ENCODE data around the gene GJB3. TPM values are rescaled to one million over a fixed set of nuclear protein-coding genes. Genes with fewer than 3 reads are reported as not detected.

The GJB3 gene
- total RNA-seq, 3 donors from 2014 or later (not counting 1 experiment from before 2014, with no cell fraction given), result not detected

DNA sequence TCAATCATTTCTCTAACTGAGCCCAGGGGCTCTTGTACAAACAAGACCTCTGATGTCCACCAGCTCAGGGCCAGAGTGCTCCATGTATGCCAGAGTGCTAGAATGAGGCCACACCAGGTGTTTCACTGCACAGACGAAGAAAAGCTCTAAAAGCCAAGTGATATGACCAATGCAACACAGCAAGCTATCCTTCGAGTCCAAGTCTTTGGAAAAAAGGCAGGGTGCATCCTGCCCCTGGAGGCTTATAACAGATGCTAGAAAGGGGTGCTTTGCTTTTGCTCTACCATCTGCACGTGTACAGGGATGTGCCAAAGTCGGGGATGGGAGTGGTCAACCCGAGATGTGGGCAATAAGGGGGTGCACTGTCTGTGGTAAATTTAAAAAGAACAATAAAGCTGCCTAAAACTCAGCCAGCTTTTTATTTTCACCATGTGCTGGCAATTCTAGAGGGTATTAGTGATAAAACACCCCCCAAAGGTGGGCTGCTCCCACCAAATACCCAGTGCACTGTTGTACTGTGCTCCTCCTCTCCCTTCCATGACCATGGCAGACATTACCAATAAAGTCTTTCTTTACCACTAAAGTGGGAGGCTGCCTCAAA lies 46.4 kb downstream of the GJB3 start:
- no peaks in the 10 kb centered on the region for H3K9me3 ChIP-seq (ENCODE audit: control insufficient read depth, insufficient read depth, low read length)
- Mint-ChIP-seq H3K4me1 (peaks cover 0 to 9% of the 10 kb centered on the region in 2 donors), H3K36me3 (no peaks in the 10 kb centered on the region), H3K27me3 (ENCODE audit: low read depth in 2 of 2) (no peaks in the 10 kb centered on the region), H3K27ac (no peak overlapping the region), H3K4me3 (no peak overlapping the region), H3K9me3 (peaks cover 0 to 2% of the 10 kb centered on the region in 2 donors)
- no peaks in the 10 kb centered on the region for H3K4me1 ChIP-seq (ENCODE audit: control insufficient read depth, insufficient read depth, low read length)
- ATAC-seq (no peak), DNase-seq (no peak)
- TF ChIP-seq, protein P1, sequence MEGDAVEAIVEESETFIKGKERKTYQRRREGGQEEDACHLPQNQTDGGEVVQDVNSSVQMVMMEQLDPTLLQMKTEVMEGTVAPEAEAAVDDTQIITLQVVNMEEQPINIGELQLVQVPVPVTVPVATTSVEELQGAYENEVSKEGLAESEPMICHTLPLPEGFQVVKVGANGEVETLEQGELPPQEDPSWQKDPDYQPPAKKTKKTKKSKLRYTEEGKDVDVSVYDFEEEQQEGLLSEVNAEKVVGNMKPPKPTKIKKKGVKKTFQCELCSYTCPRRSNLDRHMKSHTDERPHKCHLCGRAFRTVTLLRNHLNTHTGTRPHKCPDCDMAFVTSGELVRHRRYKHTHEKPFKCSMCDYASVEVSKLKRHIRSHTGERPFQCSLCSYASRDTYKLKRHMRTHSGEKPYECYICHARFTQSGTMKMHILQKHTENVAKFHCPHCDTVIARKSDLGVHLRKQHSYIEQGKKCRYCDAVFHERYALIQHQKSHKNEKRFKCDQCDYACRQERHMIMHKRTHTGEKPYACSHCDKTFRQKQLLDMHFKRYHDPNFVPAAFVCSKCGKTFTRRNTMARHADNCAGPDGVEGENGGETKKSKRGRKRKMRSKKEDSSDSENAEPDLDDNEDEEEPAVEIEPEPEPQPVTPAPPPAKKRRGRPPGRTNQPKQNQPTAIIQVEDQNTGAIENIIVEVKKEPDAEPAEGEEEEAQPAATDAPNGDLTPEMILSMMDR (IDR thresholded peaks at IDR 0.05), result no peak
- H3K27ac ChIP-seq (ENCODE audit: low read length), result no peak overlapping the region
- H3K4me3 ChIP-seq (ENCODE audit: low read length), result no peak overlapping the region
- no peaks in the 10 kb centered on the region for H3K36me3 ChIP-seq (ENCODE audit: control insufficient read depth, insufficient read depth, low read length)
- intact Hi-C loops (cut with micrococcal nuclease), result no loop called here
- no peaks in the 10 kb centered on the region for H3K27me3 ChIP-seq (ENCODE audit: control insufficient read depth, insufficient read depth, low read length)
- 82% methylated on average over 5 of the region's 5 CpGs for WGBS (ENCODE audit: insufficient coverage)

DNA sequence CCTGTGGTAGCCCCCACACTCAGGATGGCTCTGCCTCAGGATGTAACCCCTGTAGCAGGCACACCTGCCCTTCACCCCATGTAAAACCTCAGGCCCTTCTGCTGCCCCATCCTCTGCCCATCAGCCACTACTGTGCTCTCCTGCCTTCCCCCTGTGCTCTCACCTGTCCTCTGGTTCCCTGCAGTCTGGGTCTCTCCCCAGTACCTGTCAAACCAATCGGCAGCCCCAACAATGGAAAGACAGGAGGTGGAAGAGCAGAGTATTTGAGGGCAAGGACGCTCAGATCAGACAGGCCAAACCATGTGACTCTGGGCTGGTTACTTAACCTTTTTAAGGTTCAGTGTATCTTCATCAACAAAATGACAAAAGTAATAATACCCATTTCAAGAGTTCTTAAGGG lies 47.6 kb downstream of the GJB3 start:
- no peak overlapping the region for H3K27ac ChIP-seq (ENCODE audit: low read length)
- H3K4me1 ChIP-seq (ENCODE audit: control insufficient read depth, insufficient read depth, low read length), result no peaks in the 10 kb centered on the region
- no peaks in the 10 kb centered on the region for H3K9me3 ChIP-seq (ENCODE audit: control insufficient read depth, insufficient read depth, low read length)
- TF ChIP-seq, protein P1 (IDR thresholded peaks at IDR 0.05), result no peak
- H3K27ac Mint-ChIP-seq, result no peak overlapping the region
- H3K27me3 ChIP-seq (ENCODE audit: control insufficient read depth, insufficient read depth, low read length), result no peaks in the 10 kb centered on the region
- DNase-seq (no peak), ATAC-seq (no peak)
- no peaks in the 10 kb centered on the region for H3K36me3 Mint-ChIP-seq
- H3K9me3 Mint-ChIP-seq, result peaks cover 0 to 2% of the 10 kb centered on the region in 2 donors
- no peaks in the 10 kb centered on the region for H3K27me3 Mint-ChIP-seq (ENCODE audit: low read depth in 2 of 2)
- intact Hi-C loops (cut with micrococcal nuclease), result no loop called here
- no peak overlapping the region for H3K4me3 ChIP-seq (ENCODE audit: low read length)
- H3K36me3 ChIP-seq (ENCODE audit: control insufficient read depth, insufficient read depth, low read length), result no peaks in the 10 kb centered on the region
- H3K4me3 Mint-ChIP-seq, result no peak overlapping the region
- peaks cover 0 to 9% of the 10 kb centered on the region in 2 donors for H3K4me1 Mint-ChIP-seq
- WGBS (ENCODE audit: insufficient coverage), result 83% methylated on average over 2 of the region's 2 CpGs

DNA sequence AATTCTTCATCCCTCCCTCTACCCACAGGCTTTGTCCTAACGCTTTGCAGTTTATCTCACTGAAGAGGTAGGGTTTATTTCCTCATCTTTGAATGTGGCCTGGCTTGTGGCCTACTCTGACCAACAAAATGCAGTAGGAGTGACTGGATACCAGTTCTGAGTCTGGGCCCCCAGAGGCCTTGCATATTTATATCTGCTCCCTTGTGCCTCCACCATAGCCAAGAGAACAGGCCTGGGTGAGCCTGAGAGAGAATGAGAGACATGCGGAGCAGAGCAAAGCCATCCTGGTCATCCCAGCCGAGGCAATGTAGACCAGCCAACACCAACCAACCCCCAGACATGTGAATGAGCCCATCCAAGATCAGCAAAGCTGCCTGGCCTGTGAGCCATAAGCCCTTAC lies 48.2 kb downstream of the GJB3 start:
- Histone ChIP-seq H3K27me3 (ENCODE audit: control insufficient read depth, insufficient read depth, low read length) (no peaks in the 10 kb centered on the region), H3K27ac (ENCODE audit: low read length) (no peak overlapping the region), H3K9me3 (ENCODE audit: control insufficient read depth, insufficient read depth, low read length) (no peaks in the 10 kb centered on the region), H3K4me3 (ENCODE audit: low read length) (no peak overlapping the region), H3K36me3 (ENCODE audit: control insufficient read depth, insufficient read depth, low read length) (no peaks in the 10 kb centered on the region), H3K4me1 (ENCODE audit: control insufficient read depth, insufficient read depth, low read length) (no peaks in the 10 kb centered on the region)
- ATAC-seq (no peak), DNase-seq (no peak)
- Mint-ChIP-seq H3K27me3 (ENCODE audit: low read depth in 2 of 2) (no peaks in the 10 kb centered on the region), H3K27ac (no peak overlapping the region), H3K4me3 (no peak overlapping the region), H3K36me3 (no peaks in the 10 kb centered on the region), H3K9me3 (no peaks in the 10 kb centered on the region), H3K4me1 (peaks cover 0 to 9% of the 10 kb centered on the region in 2 donors)
- TF ChIP-seq, protein P1 (IDR thresholded peaks at IDR 0.05), result no peak
- 74% methylated on average over 3 of the region's 3 CpGs for WGBS (ENCODE audit: insufficient coverage)
- intact Hi-C loops (cut with micrococcal nuclease), result no loop called here

DNA sequence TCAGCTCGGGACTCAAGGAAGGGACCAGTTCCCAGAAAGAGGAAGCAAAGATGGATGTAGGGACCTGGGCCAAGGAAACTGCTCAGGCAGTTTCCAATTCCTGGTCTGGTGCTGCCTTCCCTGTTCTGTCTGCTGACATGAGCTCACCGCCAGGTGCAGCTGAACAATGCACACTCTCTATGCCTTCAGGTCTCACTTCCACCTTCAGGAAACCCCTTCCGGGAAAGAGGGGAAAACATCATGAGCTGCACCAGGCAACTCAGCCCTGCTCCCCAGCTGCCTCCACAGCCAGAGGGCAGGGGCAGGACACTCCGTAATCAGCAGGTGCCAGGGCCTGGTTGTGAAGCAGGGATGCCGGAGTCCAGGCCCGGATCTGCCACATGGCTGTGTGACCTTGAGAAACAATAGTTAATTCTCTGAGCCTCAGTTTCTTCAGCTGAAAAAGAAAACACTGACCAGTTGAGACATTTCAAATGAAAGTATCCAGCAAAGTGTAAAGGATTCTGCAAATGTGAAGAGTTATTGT lies 50.8 kb downstream of the GJB3 start:
- no peak overlapping the region for H3K27ac Mint-ChIP-seq
- WGBS (ENCODE audit: insufficient coverage), result 92% methylated on average over 6 of the region's 6 CpGs
- H3K27ac ChIP-seq (ENCODE audit: low read length), result no peak overlapping the region

More for the DNA sequence above, 50.8 kb downstream of the GJB3 start:
- Histone ChIP-seq H3K4me1 (ENCODE audit: control insufficient read depth, insufficient read depth, low read length) (no peaks in the 10 kb centered on the region), H3K36me3 (ENCODE audit: control insufficient read depth, insufficient read depth, low read length) (no peaks in the 10 kb centered on the region), H3K4me3 (ENCODE audit: low read length) (no peak overlapping the region), H3K9me3 (ENCODE audit: control insufficient read depth, insufficient read depth, low read length) (no peaks in the 10 kb centered on the region), H3K27me3 (ENCODE audit: control insufficient read depth, insufficient read depth, low read length) (no peaks in the 10 kb centered on the region)
- Mint-ChIP-seq H3K9me3 (no peaks in the 10 kb centered on the region), H3K36me3 (no peaks in the 10 kb centered on the region), H3K4me3 (no peak overlapping the region), H3K27me3 (ENCODE audit: low read depth in 2 of 2) (no peaks in the 10 kb centered on the region), H3K4me1 (peaks cover 0 to 9% of the 10 kb centered on the region in 2 donors)
- TF ChIP-seq, protein P1 (IDR thresholded peaks at IDR 0.05), result no peak
- DNase-seq (no peak), ATAC-seq (no peak)
- intact Hi-C loops (cut with micrococcal nuclease), result no loop called here
